Prostate gland (tissue), 2 donors: Measurements from ENCODE around the gene MYO1H. TPM values are rescaled to one million over a fixed set of nuclear protein-coding genes. Genes with fewer than 3 reads are reported as not detected.

Experiments used
- DNase-seq: peaks from one replicate; pipeline ENCODE4 v3.0.0-alpha.2; 2019; ENCODE audit warnings: low spot score
- H3K27ac ChIP-seq, 2 donors: fragments of 200-600 bp; sonication (generic); 2 replicates each; pipeline ENCODE4 v1.5.1; 2017 to 2019
- H3K27me3 ChIP-seq: fragments of 200-600 bp; sonication (generic); replicated peaks from 2 replicates; pipeline ENCODE4 v1.5.1; 2019; ENCODE audit not compliant: insufficient read depth
- H3K36me3 ChIP-seq, 2 donors: fragments of 200-600 bp; sonication (generic); 1 replicate in 1 of 2; 2 replicates in 1 of 2; pipeline versions ENCODE4 v1.5.1 to v1.8.1; 2017 to 2019
- H3K4me1 ChIP-seq: fragments of 200-600 bp; sonication (generic); replicated peaks from 2 replicates; pipeline ENCODE4 v1.5.1; 2019
- H3K4me3 ChIP-seq, 2 donors: fragments of 200-600 bp; sonication (generic); 2 replicates each; pipeline ENCODE4 v1.5.1; 2017 to 2019
- H3K9me3 ChIP-seq: fragments of 200-600 bp; sonication (generic); 2 replicates; pipeline ENCODE4 v1.5.1; 2017
- CTCF ChIP-seq, 4 experiments: fragments of 200-600 bp in 2 of 4; fragments of 450-650 bp in 2 of 4; sonication (generic) in 2 of 4; IDR thresholded peaks; 1 replicate in 3 of 4; 2 replicates in 1 of 4; pipeline ENCODE4 v1.5.1; 2016 to 2019; ENCODE audit warnings: antibody characterized with exemption in 4 of 4, mild to moderate bottlenecking in 2 of 4, moderate library complexity in 2 of 4
- POLR2A ChIP-seq: fragments of 450-650 bp; IDR thresholded peaks from one replicate; pipeline ENCODE4 v1.6.1; 2016; ENCODE audit warnings: antibody characterized with exemption, mild to moderate bottlenecking
- POLR2AphosphoS5 ChIP-seq: sonication (generic); formaldehyde crosslinking; IDR thresholded peaks from one replicate; pipeline ENCODE4 v1.6.1; 2017; ENCODE audit warnings: antibody characterized with exemption
- WGBS: methylation state at CpG from one replicate; pipeline ENCODE4 v1.1.5; 2018; 5-methylcytosine and 5-hydroxymethylcytosine counted together
- intact Hi-C: fragments of 100-400 bp; cut with DNase I; formaldehyde crosslinking; loops from one replicate; pipeline ENCODE4 v1.14.2; 2022
- total RNA-seq, 2 donors: library from RNA; depleted of rRNA; stranded (reverse); fragments of >200 nt; gene quantifications; one replicate each; pipeline ENCODE4 v1.1.0, GENCODE V29; 2016

MYO1H gene
- total RNA-seq, 2 donors from 2014 or later: 1.2 TPM; not detected in 1

DNA sequence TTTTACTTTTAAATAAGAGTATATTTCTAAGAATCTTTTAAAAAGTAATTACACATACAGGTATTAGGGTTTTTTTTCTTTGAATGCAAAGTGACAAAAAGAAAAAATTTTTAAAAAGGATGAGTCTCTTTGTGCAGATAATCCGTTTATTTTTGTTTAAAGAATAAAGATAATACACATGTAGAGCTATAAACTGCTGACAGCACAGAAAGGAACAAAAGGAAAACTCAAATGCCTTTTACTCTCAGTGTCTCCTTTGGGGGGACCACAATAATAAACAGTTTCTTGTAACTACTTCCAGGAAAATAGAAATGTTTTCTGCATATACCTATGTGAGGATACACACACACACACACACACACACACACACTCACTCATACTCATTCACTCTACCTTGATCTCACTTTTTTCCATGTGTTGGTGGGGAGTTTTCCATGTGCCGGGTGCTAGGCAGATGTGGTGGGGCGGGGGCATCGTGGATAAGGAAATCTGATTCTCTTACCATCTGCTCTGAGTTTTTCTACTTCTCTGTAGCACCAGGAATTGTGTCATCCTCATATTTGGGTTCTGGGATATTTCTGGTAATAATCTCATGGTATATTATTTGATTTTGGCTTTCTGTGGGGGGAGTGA is 71.3 kb downstream of the MYO1H start:
- no peak for TF ChIP-seq CTCF (IDR thresholded peaks at IDR 0.05)
- TF ChIP-seq POLR2A: no peak
- no peak for TF ChIP-seq POLR2AphosphoS5
- WGBS: 55% methylated on average over 4 of the region's 4 CpGs
- DNase-seq: no peak
- Histone ChIP-seq H3K4me1 (no peaks in the 10 kb centered on the region), H3K9me3 (no peaks in the 10 kb centered on the region), H3K27me3 (no peaks in the 10 kb centered on the region), H3K36me3 (no peaks in the 10 kb centered on the region), H3K27ac (no peak overlapping the region), H3K4me3 (no peak overlapping the region)
- intact Hi-C loops: no loop called here

GRCh38 chr12:109421355-109422087 is 73.8 kb downstream of the MYO1H start:
- Histone ChIP-seq H3K4me3 (no peak overlapping the region), H3K9me3 (no peaks in the 10 kb centered on the region), H3K4me1 (no peaks in the 10 kb centered on the region), H3K27ac (no peak overlapping the region), H3K36me3 (no peaks in the 10 kb centered on the region), H3K27me3 (no peaks in the 10 kb centered on the region)
- WGBS: 57% methylated on average over 8 of the region's 8 CpGs
- TF ChIP-seq CTCF (IDR thresholded peaks at IDR 0.05) (no peak), POLR2AphosphoS5 (no peak), POLR2A (no peak)
- DNase-seq: no peak
- intact Hi-C loops: loop anchor here (5.0 to 10.0 kb wide), 2 partner anchors 153 to 356 kb away; partner anchors contain the start of genes MMAB and MVK

DNA sequence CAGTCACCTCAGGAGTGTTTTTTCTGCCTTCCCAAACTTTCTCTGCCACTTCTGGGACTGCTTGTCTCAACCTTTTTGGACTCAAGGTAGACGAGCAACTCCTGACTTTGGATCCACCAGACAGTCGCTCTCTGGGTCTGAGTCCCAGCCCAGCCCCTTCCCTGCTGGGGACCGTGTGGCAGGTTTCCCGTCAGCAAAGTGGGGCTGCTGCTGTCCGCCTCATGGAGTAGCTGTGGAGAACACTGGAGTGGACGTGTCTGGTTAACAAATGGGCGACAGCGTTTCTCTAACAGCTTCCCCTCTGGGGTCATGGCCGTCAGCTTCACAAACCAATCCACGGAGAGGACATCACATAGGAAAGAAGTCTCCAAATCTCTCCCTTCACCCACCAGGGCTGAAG is 74.6 kb downstream of the MYO1H start:
- no peak overlapping the region for H3K4me3 ChIP-seq
- H3K27ac ChIP-seq: no peak overlapping the region
- H3K27me3 ChIP-seq: no peaks in the 10 kb centered on the region
- H3K36me3 ChIP-seq: no peaks in the 10 kb centered on the region
- H3K4me1 ChIP-seq: no peaks in the 10 kb centered on the region
- no peak for DNase-seq
- TF ChIP-seq POLR2A (no peak), CTCF (IDR thresholded peaks at IDR 0.05) (no peak), POLR2AphosphoS5 (no peak)
- intact Hi-C loops: loop anchor here (5.0 to 10.0 kb wide), 2 partner anchors 153 to 355 kb away; partner anchors contain the start of genes MMAB and MVK
- 44% methylated on average over 10 of the region's 10 CpGs for WGBS
- no peaks in the 10 kb centered on the region for H3K9me3 ChIP-seq

DNA sequence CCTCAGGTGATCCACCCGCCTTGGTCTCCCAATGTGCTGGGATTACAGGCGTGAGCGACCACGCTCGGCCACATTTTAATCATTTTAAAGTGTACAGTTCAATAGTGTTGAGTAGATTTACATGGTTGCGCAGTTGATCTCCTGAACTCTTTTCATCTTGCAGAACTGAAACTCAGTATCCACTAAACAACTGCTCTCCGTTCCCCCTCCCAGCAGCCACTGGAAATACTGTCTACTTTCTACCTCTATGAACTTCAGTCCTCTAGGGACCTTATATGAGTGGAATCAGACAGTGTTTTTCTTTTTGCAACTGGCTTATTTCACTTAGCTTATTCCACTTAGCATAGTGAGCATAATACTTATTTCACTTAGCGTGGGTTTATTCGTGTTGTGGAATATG is 75.7 kb downstream of the MYO1H start:
- Histone ChIP-seq H3K36me3 (no peaks in the 10 kb centered on the region), H3K4me1 (no peaks in the 10 kb centered on the region), H3K27ac (no peak overlapping the region), H3K27me3 (no peaks in the 10 kb centered on the region), H3K9me3 (no peaks in the 10 kb centered on the region), H3K4me3 (no peak overlapping the region)
- 90% methylated on average over 9 of the region's 9 CpGs for WGBS
- intact Hi-C loops: loop anchor here (5.0 to 10.0 kb wide), 2 partner anchors 151 to 354 kb away; partner anchors contain the start of genes MMAB and MVK
- no peak for TF ChIP-seq POLR2A
- no peak for TF ChIP-seq POLR2AphosphoS5
- TF ChIP-seq CTCF (IDR thresholded peaks at IDR 0.05): no peak
- no peak for DNase-seq
